IMR-90 (cell line): ENCODE data around the gene CC2D2A. TPM values are rescaled to one million over a fixed set of nuclear protein-coding genes. Genes with fewer than 3 reads are reported as not detected.

Experiments
- ATAC-seq: fragments of 200-7000 bp; cut with Tn5 transposase; 2 replicates; pipeline ENCODE4 v1.9.1; 2020; ENCODE audit warnings: low read depth, mild to moderate bottlenecking, moderate library complexity
- BruUV-seq: library from RNA; stranded (reverse); fragments of 400-500 nt; replicated peaks from 2 replicates; lab custom pipeline; 2021; lab: Mats Ljungman, UMichigan
- CTCF ChIA-PET: fragments of 300-600 bp; formaldehyde crosslinking; extraction: SDS; loops from one replicate; lab custom pipeline; 2021; ENCODE audit warnings: antibody characterized with exemption; lab: Yijun Ruan, JAX
- POLR2A ChIA-PET: fragments of 300-600 bp; sonication (Branson Sonifier 250); formaldehyde crosslinking; loops from one replicate; lab custom pipeline; 2022; ENCODE audit warnings: antibody characterized with exemption; ENCODE audit not compliant: unreplicated experiment; lab: Charles Lee
- DNase-seq: peaks from one replicate; pipeline ENCODE4 v3.0.0; 2013
- H2AFZ ChIP-seq: replicated peaks from 2 replicates; pipeline ENCODE3; 2013; ENCODE audit warnings: low read length, mild to moderate bottlenecking; ENCODE audit not compliant: poor library complexity
- H2AK5ac ChIP-seq: 2 replicates; pipeline ENCODE4 v1.6.1; 2013; ENCODE audit warnings: low read depth, low read length, inconsistent platforms
- H2AK9ac ChIP-seq: replicated peaks from 2 replicates; pipeline ENCODE3; 2013; ENCODE audit warnings: mild to moderate bottlenecking, low read depth, low read length, moderate library complexity; ENCODE audit not compliant: poor library complexity
- H2BK120ac ChIP-seq: 2 replicates; pipeline ENCODE4 v1.6.1; 2013; ENCODE audit warnings: low read depth, low read length, inconsistent platforms
- H2BK15ac ChIP-seq: 3 replicates; pipeline ENCODE4 v1.6.1; 2013; ENCODE audit warnings: low read depth, low read length, inconsistent platforms
- H2BK20ac ChIP-seq: 2 replicates; pipeline ENCODE4 v1.6.1; 2013; ENCODE audit warnings: low read depth, mild to moderate bottlenecking, inconsistent platforms, low read length, moderate library complexity
- H2BK5ac ChIP-seq: 2 replicates; pipeline ENCODE4 v1.6.1; 2013; ENCODE audit warnings: mild to moderate bottlenecking, low read depth, low read length, inconsistent platforms; ENCODE audit not compliant: poor library complexity, severe bottlenecking
- H3K14ac ChIP-seq: replicated peaks from 2 replicates; pipeline ENCODE4 v1.6.1; 2013; ENCODE audit warnings: low read depth, low read length, inconsistent platforms
- H3K18ac ChIP-seq: 2 replicates; pipeline ENCODE4 v1.6.1; 2013; ENCODE audit warnings: low read depth, low read length, control low read depth
- H3K23ac ChIP-seq: 2 replicates; pipeline ENCODE4 v1.6.1; 2013; ENCODE audit warnings: low read depth, low read length, inconsistent platforms
- H3K27ac ChIP-seq: 2 replicates; pipeline ENCODE4 v1.5.1; 2013; ENCODE audit warnings: mild to moderate bottlenecking, control low read depth, low read length; ENCODE audit not compliant: insufficient read depth
- H3K27me3 ChIP-seq: 2 replicates; pipeline ENCODE4 v1.6.1; 2013; ENCODE audit warnings: low read length; ENCODE audit not compliant: control insufficient read depth, insufficient read depth
- H3K36me3 ChIP-seq: 2 replicates; pipeline ENCODE4 v1.6.1; 2013; ENCODE audit warnings: low read length, mixed read lengths; ENCODE audit not compliant: control insufficient read depth, insufficient read depth
- H3K4ac ChIP-seq: 2 replicates; pipeline ENCODE4 v1.6.1; 2013; ENCODE audit warnings: low read depth, low read length, inconsistent platforms
- H3K4me1 ChIP-seq: 2 replicates; pipeline ENCODE4 v1.6.1; 2013; ENCODE audit warnings: low read length, mixed read lengths; ENCODE audit not compliant: control insufficient read depth, insufficient read depth
- H3K4me2 ChIP-seq: 2 replicates; pipeline ENCODE4 v1.6.1; 2013; ENCODE audit warnings: low read depth, mild to moderate bottlenecking, control low read depth, low read length, moderate library complexity
- H3K4me3 ChIP-seq: 2 replicates; pipeline ENCODE4 v1.5.1; 2013; ENCODE audit warnings: low read depth, mild to moderate bottlenecking, control low read depth, low read length, moderate library complexity; ENCODE audit not compliant: insufficient read depth
- H3K56ac ChIP-seq: 2 replicates; pipeline ENCODE4 v1.6.1; 2013; ENCODE audit warnings: low read length, inconsistent platforms; ENCODE audit not compliant: insufficient read depth; ENCODE audit errors: extremely low read depth
- H3K79me1 ChIP-seq, 2 experiments: 2 replicates each; pipeline ENCODE4 v1.6.1; 2013; ENCODE audit warnings: low read length in 2 of 2, inconsistent platforms in 1 of 2, low read depth in 1 of 2
- H3K9ac ChIP-seq: 2 replicates; pipeline ENCODE4 v1.6.1; 2013; ENCODE audit warnings: low read depth, low read length, control low read depth
- H3K9me1 ChIP-seq: 2 replicates; pipeline ENCODE4 v1.6.1; 2013; ENCODE audit warnings: low read length, inconsistent platforms; ENCODE audit not compliant: insufficient read depth
- H3K9me3 ChIP-seq: 2 replicates; pipeline ENCODE4 v1.6.1; 2013; ENCODE audit warnings: low read length; ENCODE audit not compliant: control insufficient read depth, insufficient read depth
- H4K20me1 ChIP-seq: 2 replicates; pipeline ENCODE4 v1.6.1; 2013; ENCODE audit warnings: low read length, inconsistent platforms; ENCODE audit not compliant: insufficient read depth
- H4K5ac ChIP-seq: 2 replicates; pipeline ENCODE4 v1.6.1; 2013; ENCODE audit warnings: mild to moderate bottlenecking, low read depth, low read length, control low read depth
- H4K8ac ChIP-seq, 2 experiments: 2 replicates each; pipeline ENCODE4 v1.6.1; 2013; ENCODE audit warnings: low read depth in 2 of 2, low read length in 2 of 2, control low read depth in 1 of 2, inconsistent platforms in 1 of 2
- H4K91ac ChIP-seq: 2 replicates; pipeline ENCODE4 v1.6.1; 2013; ENCODE audit warnings: low read depth, low read length, inconsistent platforms; ENCODE audit not compliant: insufficient read depth
- NFE2L2 ChIP-seq: fragments of 150-350 bp; IDR thresholded peaks from 2 replicates; pipeline ENCODE4 v1.6.1; 2016; ENCODE audit warnings: low read depth, mild to moderate bottlenecking, low read length
- POLR2A ChIP-seq: IDR thresholded peaks from 2 replicates; pipeline ENCODE4 v1.6.1; 2012; ENCODE audit warnings: mild to moderate bottlenecking, low read depth, low read length
- RAD21 ChIP-seq: IDR thresholded peaks from 2 replicates; pipeline ENCODE4 v1.6.1; 2012; ENCODE audit warnings: low read length, improper control_type of control experiment
- SMC3 ChIP-seq: fragments of 150-350 bp; IDR thresholded peaks from 2 replicates; pipeline ENCODE4 v1.6.1; 2016; ENCODE audit warnings: low read depth, mild to moderate bottlenecking, antibody characterized with exemption, low read length, moderate library complexity
- WGBS, 2 experiments: methylation state at CpG; one replicate each; pipeline versions ENCODE4 v1.1.5 to v1.1.7; 2013; ENCODE audit warnings: missing lambda C conversion rate in 2 of 2; ENCODE audit not compliant: insufficient read length in 1 of 2; ENCODE audit errors: extremely low coverage in 2 of 2; 5-methylcytosine and 5-hydroxymethylcytosine counted together
- dilution Hi-C: fragments of 300-500 bp; cut with HindIII; formaldehyde crosslinking; loops from one replicate; pipeline ENCODE4 v1.14.3; 2018; ENCODE audit warnings: low sequenced_read_pairs; ENCODE audit not compliant: unreplicated experiment
- in situ Hi-C: fragments of 300-500 bp; cut with MboI; formaldehyde crosslinking; loops from 3 replicates; pipeline ENCODE4 v1.14.3; 2019; ENCODE audit warnings: low sequenced_read_pairs, inconsistent platforms, mixed read lengths
- intact Hi-C: fragments of 100-400 bp; cut with micrococcal nuclease; formaldehyde crosslinking; loops from 2 replicates; pipeline ENCODE4 v1.10.0; 2022
- polyA plus RNA-seq, 3 experiments: library from polyadenylated mRNA; depleted of rRNA; stranded (reverse); fragments of >200 nt; gene quantifications; 2 replicates each; pipeline ENCODE4 v1.2.3, GENCODE V29; 2012; ENCODE audit warnings: low replicate concordance in 1 of 3
- total RNA-seq: library from RNA; depleted of rRNA; stranded (reverse); fragments of >200 nt; gene quantifications from 2 replicates; pipeline ENCODE4 v1.2.3, GENCODE V29; 2012

Gene CC2D2A
- total and polyA plus RNA-seq, 2 of the 4 experiments (the other 2 are of a cell fraction), result 20.8 to 26.3 TPM

GRCh38 chr4:15470128-15470475 is 420 bp downstream of the CC2D2A start:
- in situ Hi-C loops, result loop anchor here (10.0 to 25.0 kb wide), 6 partner anchors 335 to 1833 kb away; partner anchors contain the start of gene BOD1L1
- peak overlapping the region; percentile 80 for H3K4me2 ChIP-seq
- H3K79me1 ChIP-seq, result no peaks in the 10 kb centered on the region
- H3K14ac ChIP-seq, result peak overlapping the region; percentile 75
- peak; percentile 47 for ATAC-seq
- H3K4me3 ChIP-seq, result peak overlapping the region; percentile 69
- H3K4me1 ChIP-seq, result peaks cover 3% of the 10 kb centered on the region
- DNase-seq, result peak; percentile 15
- H3K4ac ChIP-seq, result peak overlapping the region; percentile 46; the same call in 1 of the 2 replicates
- H3K9me3 ChIP-seq, result no peaks in the 10 kb centered on the region
- dilution Hi-C loops, result no loop called here
- H4K8ac ChIP-seq, result peak overlapping the region; percentile 14 to 65; a peak in 2 of 4 replicates
- ChIA-PET POLR2A (interaction anchor here (0.5 to 0.7 kb wide), 8 partner anchors 9 to 635 kb away, joined by 3 to 8 read pairs (median 4); no protein-coding TSS in a partner anchor), CTCF (interaction anchor here (0.6 to 2.3 kb wide), 8 partner anchors 10 to 756 kb away, joined by 3 to 13 read pairs (median 3); no protein-coding TSS in a partner anchor)
- peak overlapping the region; percentile 43; the same call in 1 of the 2 replicates for H3K27ac ChIP-seq
- TF ChIP-seq RAD21, result no peak
- no peak for TF ChIP-seq SMC3
- TF ChIP-seq POLR2A, result no peak
- TF ChIP-seq NFE2L2, result no peak
- WGBS, 2 experiments, result no CpG with 5 or more reads among the region's 3 CpGs
- no peaks in the 10 kb centered on the region for H4K20me1 ChIP-seq
- H4K5ac ChIP-seq, result peak overlapping the region; percentile 92
- no peak overlapping the region for H2AK9ac ChIP-seq
- no peak overlapping the region for H2AK5ac ChIP-seq
- H3K23ac ChIP-seq, result peak overlapping the region; percentile 86
- no peak overlapping the region for H2BK20ac ChIP-seq
- no peak overlapping the region for H2BK5ac ChIP-seq
- peak overlapping the region; percentile 43 for H3K9ac ChIP-seq
- H3K18ac ChIP-seq, result peak overlapping the region; percentile 96
- peak overlapping the region; percentile 42 for H2BK120ac ChIP-seq
- BruUV-seq, result no TSS peak
- no peaks in the 10 kb centered on the region for H3K36me3 ChIP-seq
- no peaks in the 10 kb centered on the region for H3K27me3 ChIP-seq
- H2AFZ ChIP-seq, result peak overlapping the region; percentile 84
- H4K91ac ChIP-seq, result peak overlapping the region; percentile 26; the same call in 1 of the 2 replicates
- H3K9me1 ChIP-seq, result no peaks in the 10 kb centered on the region
- intact Hi-C loops, result loop anchor here (10.0 kb wide), 1 partner anchor 755 kb away; the partner anchor contains the start of gene TAPT1
- peak overlapping the region; percentile 45; the same call in 1 of the 2 replicates for H3K56ac ChIP-seq
- no peak overlapping the region for H2BK15ac ChIP-seq
